Upper lobe of right lung (tissue), 1 donor: ENCODE results near the gene FAM78B. TPM values are rescaled to one million over a fixed set of nuclear protein-coding genes. Genes with fewer than 3 reads are reported as not detected.

Source experiments
- ATAC-seq: fragments of 200-7000 bp; cut with Tn5 transposase; one replicate; pipeline ENCODE4 v1.9.1; 2020; ENCODE audit warnings: mild to moderate bottlenecking, moderate library complexity
- DNase-seq: peaks from one replicate; pipeline ENCODE4 v3.0.0-alpha.2; 2020
- H3K27ac ChIP-seq: fragments of 200-600 bp; one replicate; pipeline ENCODE4 v1.8.0; 2022
- H3K27me3 ChIP-seq: fragments of 200-600 bp; one replicate; pipeline ENCODE4 v1.8.0; 2022; ENCODE audit warnings: mild to moderate bottlenecking
- H3K36me3 ChIP-seq: fragments of 200-600 bp; one replicate; pipeline ENCODE4 v1.8.0; 2022
- H3K4me1 ChIP-seq: fragments of 200-600 bp; one replicate; pipeline ENCODE4 v1.8.0; 2022
- H3K4me3 ChIP-seq: fragments of 200-600 bp; one replicate; pipeline ENCODE4 v1.8.0; 2022; ENCODE audit warnings: mild to moderate bottlenecking
- H3K9me3 ChIP-seq: fragments of 200-600 bp; one replicate; pipeline ENCODE4 v1.8.0; 2022
- CTCF ChIP-seq: fragments of 200-600 bp; IDR thresholded peaks from one replicate; pipeline ENCODE4 v1.8.0; 2022; ENCODE audit warnings: antibody characterized with exemption
- intact Hi-C: fragments of 100-400 bp; cut with DNase I; formaldehyde crosslinking; loops from one replicate; pipeline ENCODE4 v1.11.0; 2022
- total RNA-seq: library from RNA; stranded (reverse); fragmentation: NEBNext Ultra II Directional; extraction: Animal tissue kit (Norgen Biotek cat#: 25700); gene quantifications from one replicate; pipeline ENCODE4 v1.2.1, GENCODE V29; 2021
- donor health status: DM: no; HTN: yes; CAD: no; lungs with severe emphysema.

Gene FAM78B
- total RNA-seq, 1 donor from 2014 or later: 1.2 TPM

- Histone ChIP-seq H3K27ac (no peak overlapping the region), H3K36me3 (no peaks in the 10 kb centered on the region), H3K4me1 (peaks cover 14% of the 10 kb centered on the region), H3K4me3 (peak overlapping the region; percentile 61), H3K9me3 (no peaks in the 10 kb centered on the region), H3K27me3 (no peaks in the 10 kb centered on the region)
- ATAC-seq: peak; percentile 15
- peak; percentile 44 for TF ChIP-seq CTCF
- peak; percentile 71 for DNase-seq
- intact Hi-C loops: no loop called here
Measured at GRCh38 chr1:166164995-166165660, 1.7 kb downstream of the FAM78B start.

- intact Hi-C loops: no loop called here
- no peaks in the 10 kb centered on the region for H3K9me3 ChIP-seq
- no peak for TF ChIP-seq CTCF
- no peak overlapping the region for H3K27ac ChIP-seq
- peaks cover 14% of the 10 kb centered on the region for H3K4me1 ChIP-seq
- H3K27me3 ChIP-seq: no peaks in the 10 kb centered on the region
- H3K4me3 ChIP-seq: peak overlapping the region; percentile 61
- ATAC-seq (no peak), DNase-seq (no peak)
- no peaks in the 10 kb centered on the region for H3K36me3 ChIP-seq
Measured at GRCh38 chr1:166164646-166164994, 2.2 kb downstream of the FAM78B start.

GRCh38 chr1:166159656-166160055 lies 7.1 kb downstream of the FAM78B start:
- H3K4me3 ChIP-seq: no peak overlapping the region
- H3K9me3 ChIP-seq: no peaks in the 10 kb centered on the region
- no peak for TF ChIP-seq CTCF
- no peaks in the 10 kb centered on the region for H3K4me1 ChIP-seq
- DNase-seq: no peak
- no peak overlapping the region for H3K27ac ChIP-seq
- H3K27me3 ChIP-seq: no peaks in the 10 kb centered on the region
- no peaks in the 10 kb centered on the region for H3K36me3 ChIP-seq
- no peak for ATAC-seq
- intact Hi-C loops: no loop called here

- Histone ChIP-seq H3K27me3 (no peaks in the 10 kb centered on the region), H3K9me3 (no peaks in the 10 kb centered on the region), H3K27ac (no peak overlapping the region), H3K36me3 (no peaks in the 10 kb centered on the region), H3K4me3 (no peak overlapping the region), H3K4me1 (no peaks in the 10 kb centered on the region)
- TF ChIP-seq CTCF: no peak
- intact Hi-C loops: no loop called here
- no peak for DNase-seq
- no peak for ATAC-seq
Measured at GRCh38 chr1:166156674-166157073, 10.1 kb downstream of the FAM78B start.

- no peaks in the 10 kb centered on the region for H3K9me3 ChIP-seq
- no peak for DNase-seq
Measured at GRCh38 chr1:166155108-166155507, 11.7 kb downstream of the FAM78B start.

More at GRCh38 chr1:166155108-166155507, 11.7 kb downstream of the FAM78B start:
- no peak overlapping the region for H3K4me3 ChIP-seq
- no peak overlapping the region for H3K27ac ChIP-seq
- no peak for ATAC-seq
- intact Hi-C loops: no loop called here
- no peak for TF ChIP-seq CTCF
- no peaks in the 10 kb centered on the region for H3K4me1 ChIP-seq
- H3K27me3 ChIP-seq: no peaks in the 10 kb centered on the region
- no peaks in the 10 kb centered on the region for H3K36me3 ChIP-seq
